GM21526 (cell line): Measurements from ENCODE around the gene SAG.
A peak's percentile ranks its signal among the peaks of the same experiment; 100 is the strongest.

Experiments
- ATAC-seq: cut with Tn5 transposase; IDR thresholded peaks from one replicate; pipeline ENCODE4 v1.9.1; 2021; ENCODE audit warnings: moderate library complexity; ENCODE audit not compliant: unreplicated experiment, low FRiP score

SAG gene

DNA sequence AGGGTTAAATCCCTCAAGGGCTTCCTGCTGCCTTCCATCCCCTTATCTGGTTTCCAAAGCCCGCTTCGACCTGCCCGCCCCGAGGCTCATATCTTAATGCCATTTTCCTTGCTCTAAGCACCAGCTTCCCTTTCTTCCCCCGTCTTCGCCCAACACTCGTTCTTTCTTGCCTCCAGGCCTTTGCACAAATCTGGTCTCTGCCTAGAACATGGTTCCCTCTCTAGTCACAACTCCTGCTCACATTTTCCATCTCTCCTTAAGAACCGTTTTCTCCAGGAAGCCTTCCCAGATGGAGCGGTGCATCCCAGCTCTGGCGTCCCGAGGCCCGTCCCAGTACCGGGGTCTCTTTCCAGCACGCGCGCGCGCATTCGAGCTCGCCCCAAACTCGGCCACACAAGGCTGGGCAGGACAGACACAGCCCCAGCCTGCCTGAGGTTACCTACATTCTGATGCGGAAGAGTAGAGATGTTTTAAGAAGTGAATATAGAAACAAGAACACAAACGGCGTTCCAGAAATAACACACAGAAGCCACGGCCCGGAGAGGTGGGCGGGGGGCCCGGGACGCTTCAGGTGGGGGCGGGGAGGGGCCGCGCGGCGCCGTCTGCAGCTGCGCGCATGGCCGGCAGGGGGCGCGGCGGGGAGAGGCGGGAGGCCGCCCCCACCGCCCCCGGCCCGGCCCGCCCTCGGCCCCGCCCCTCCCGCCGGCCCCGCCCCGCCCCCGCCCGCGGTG, 46.3 kb downstream of the SAG start, which contains the start of gene DGKD:
DGKD (plus strand) TSS at position 726 of the 731 bp plus-strand sequence. CDS start 25 bp downstream, outside the sequence.
- ATAC-seq, result peak; percentile 44

DNA sequence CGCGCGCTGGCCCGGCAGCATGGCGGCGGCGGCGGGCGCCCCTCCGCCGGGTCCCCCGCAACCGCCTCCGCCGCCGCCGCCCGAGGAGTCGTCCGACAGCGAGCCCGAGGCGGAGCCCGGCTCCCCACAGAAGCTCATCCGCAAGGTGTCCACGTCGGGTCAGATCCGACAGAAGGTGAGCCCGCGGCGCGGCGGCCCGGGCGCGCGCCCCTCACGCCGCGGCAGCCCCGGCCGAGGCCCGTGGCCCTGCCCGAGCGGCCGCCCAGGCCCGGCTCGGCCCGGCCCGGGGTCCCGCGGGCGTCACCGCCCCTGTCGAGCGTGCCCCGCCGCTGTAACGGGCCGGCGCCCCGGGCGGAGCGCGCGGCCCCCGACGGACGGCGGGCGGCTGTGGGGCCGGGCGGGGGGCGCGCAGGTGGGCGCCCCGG, 46.9 kb downstream of the SAG start:
- ATAC-seq, result peak; percentile 25

DNA sequence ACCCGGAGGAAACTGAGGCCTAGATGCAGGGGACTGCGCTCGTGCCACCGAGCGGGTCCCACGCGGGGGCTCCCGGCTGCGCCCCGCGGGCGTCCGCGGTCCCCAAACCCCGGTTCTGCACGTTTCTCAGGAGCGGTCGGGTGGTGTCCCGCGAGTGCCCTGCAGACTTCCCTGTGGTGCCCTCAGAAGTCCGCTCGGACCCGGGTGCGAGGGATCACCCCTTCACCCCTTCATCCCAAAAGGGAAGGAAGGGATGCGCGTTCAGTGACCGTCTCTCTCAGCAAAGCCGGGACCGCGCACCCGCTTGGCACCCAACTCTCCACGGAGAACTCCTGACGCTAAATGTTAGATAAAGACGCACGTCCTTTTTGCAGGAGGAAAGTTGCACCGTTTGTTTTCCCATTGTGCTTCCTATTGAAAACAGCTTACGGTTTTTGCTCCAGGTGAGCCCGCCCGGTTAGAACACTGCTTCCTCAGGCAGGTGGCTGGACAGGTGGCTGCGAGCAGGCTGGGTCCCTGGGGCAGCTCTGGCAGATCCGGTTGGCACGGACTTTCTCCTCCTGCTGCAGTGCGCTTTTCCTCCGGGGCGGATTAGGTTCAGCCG, 47.5 kb downstream of the SAG start:
- ATAC-seq, result peak; percentile 2

DNA sequence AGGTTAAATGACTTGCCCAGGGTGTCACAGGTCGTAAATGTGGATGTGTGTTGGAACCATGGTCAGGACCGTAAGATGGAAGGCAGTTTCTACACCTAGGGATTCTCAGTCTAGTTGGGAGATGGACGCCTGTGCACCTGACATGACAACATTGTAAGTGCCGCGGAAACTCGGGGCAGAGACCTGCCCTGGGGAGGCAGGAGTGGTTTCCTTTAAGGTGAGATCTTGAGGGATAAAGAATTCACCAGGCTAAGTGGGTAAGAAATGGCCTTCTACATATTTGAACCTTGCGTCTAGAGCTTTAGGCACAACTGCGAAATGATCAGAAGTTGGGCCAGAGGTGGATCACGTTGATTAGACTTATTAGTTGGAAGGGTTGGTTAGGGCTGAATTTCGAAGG, 48.3 kb downstream of the SAG start:
- ATAC-seq, result no peak

DNA sequence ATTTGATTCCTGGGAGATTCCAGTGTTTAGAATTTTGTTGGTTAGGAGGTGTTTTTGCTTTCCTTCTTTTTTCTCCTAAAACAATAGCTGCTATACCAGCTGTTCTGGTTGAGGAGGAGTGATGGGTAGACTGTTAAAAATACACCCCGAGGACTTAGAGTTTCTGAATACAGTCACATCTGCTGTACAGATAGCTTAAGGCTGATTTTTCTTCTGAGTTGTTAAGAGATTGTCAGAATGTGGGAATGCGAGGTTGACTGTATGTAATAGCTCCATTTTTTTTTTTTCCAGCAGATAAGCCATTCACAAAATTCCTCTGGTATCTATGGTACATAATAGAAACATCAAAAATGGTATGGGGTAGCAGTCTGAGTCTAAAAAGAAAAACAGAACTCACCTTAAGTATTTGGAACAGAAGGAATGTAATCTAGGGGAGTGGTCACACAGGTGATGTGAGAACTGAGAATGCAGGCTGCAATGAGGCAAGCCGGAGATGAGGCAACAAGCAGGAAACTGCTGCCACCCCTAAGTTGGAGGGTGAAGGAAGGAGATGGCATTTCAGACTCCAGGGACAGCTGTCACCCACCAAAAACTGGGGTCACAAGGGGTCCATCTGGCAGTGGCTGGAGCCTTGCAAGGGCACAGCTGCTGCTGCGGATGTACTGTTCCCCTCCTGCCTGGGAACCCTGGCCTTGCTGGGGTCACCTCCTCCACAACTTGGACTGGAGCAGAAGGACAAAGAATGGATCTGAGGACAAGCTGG, 49.1 kb downstream of the SAG start:
- no peak for ATAC-seq

DNA sequence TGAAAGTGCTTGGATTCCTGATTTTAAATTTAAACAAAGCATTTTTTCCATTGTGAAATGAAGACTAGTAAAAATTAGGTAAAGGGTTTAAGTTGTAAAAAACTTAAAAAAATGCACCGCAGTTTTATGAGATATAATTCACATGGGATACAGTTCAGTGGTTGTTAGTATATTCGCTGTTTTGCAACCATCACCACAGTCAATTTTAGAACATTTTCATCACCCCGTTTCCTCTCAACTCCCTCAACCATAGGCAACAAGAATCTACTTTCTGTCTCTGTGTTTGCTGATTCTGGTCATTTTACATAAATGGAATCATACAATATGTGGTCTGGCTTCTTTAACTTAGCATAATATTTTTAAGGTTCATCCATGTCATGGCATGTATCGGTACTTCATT, 50.7 kb downstream of the SAG start:
- ATAC-seq, result no peak

DNA sequence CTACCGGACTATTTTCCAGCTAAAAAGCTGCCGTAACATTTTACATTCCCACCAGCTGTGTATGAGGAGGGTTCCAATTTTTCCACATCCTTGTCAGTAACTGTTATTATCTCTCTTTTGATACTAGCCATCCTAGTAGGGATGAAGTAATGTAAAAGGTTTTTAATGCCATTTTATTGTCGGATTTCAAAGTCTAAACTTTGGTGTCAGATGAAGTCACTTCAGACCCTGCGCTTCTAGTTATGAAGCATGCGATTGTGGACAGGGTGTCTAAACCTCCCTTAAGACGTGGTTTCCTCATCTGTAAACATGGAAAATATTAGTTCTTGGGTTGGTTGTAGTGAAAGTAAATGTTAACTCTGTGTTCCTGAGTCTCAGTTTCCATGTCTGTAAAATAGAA, 51.3 kb downstream of the SAG start:
- no peak for ATAC-seq

DNA sequence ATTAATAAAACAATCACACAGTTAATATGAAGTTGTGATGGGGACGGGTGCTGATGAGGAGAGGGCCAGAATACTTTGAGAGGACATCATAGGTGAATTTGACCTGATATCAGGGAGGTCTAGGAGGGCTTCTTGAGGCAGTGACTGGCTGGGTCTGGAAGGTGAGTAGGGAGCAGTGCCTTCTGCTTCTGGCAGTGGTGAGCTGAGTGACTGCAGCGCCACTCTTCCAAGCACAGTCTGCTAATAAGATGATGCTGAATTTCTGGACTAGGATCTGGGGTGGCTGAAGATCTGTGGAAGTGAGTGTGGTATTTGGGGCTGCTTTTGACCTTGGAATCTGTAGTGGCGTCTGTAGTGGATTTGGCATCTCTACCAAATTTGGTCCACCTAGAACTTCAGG, 52.2 kb downstream of the SAG start:
- ATAC-seq, result no peak

DNA sequence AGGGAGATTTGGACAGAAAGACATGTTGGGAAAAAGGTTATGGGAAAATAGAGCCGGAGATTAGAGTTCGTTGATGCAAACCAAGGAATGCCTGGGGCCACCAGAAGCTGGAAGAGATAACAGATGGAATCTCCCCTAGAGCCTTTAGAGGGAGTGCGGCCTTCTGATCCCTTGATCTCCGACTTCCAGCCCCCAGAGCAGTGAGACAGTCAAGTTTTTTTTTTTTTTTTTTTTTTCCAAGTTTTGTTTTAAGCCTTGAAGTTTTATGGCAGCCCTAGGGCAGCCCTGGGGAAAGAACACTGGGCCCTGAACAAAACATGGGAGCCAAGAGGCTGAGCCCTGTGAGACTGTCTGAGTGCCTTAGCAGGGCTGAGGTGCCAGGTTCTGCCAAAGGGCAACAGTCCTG, 53.2 kb downstream of the SAG start:
- no peak for ATAC-seq

DNA sequence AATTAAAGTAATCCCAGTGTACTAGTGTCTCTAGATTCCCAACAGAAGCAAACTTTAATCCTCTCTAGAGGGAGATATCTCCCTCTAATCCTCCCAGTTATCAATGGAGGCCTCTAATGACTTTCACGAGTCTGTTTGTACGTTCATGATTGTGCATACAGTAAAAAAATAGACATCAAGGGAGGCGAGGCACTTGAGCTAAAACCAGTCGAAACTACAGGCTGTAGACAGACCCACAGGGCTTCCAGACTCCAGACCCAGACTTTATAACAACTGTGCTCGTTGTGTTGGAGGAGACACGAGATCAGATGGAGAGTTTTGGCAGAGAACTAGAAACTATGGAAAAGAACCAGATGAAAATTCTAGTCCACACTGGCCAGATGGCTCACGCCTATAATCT, 53.7 kb downstream of the SAG start:
- no peak for ATAC-seq

DNA sequence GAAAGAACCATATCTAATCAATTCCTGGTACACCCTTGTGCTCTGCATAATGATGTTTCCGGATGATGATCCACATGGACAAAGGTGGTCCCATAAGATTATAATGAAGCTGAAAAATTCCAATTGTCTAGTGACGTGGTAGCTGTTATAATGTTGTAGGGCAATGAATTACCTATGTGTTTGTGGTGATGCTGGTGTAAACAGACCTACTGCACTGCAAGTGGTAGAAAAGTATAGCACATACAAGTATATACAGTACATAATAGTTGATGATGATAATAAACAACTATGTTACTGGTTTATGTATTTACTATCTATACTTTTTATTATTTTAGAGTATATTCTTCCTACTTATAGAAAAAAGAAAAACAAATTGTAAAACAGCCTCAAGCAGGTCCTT, 55.1 kb downstream of the SAG start:
- ATAC-seq, result no peak

DNA sequence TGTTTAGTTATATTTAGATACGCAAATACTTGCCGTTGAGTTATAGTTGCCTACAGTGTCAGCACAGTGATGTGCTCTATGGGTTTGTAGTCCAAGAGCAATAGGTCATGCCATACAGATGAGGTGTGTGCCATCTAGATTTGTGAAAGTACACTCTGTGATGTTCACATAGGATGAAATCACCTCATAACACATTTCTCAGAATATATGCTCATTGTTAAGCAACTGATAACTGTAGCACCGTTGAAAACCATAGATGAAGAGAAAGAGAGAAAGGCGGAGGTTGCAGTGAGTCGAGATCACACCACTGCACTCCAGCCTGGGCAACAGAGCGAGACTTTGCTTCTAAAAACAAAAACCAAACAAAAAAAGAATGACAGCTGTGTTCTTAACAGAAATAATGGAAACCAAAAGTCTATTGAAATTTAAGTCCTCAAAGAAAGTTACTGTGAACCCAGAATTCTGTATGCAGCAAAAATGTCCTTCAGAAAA, 56.2 kb downstream of the SAG start:
- peak; percentile 58 for ATAC-seq

DNA sequence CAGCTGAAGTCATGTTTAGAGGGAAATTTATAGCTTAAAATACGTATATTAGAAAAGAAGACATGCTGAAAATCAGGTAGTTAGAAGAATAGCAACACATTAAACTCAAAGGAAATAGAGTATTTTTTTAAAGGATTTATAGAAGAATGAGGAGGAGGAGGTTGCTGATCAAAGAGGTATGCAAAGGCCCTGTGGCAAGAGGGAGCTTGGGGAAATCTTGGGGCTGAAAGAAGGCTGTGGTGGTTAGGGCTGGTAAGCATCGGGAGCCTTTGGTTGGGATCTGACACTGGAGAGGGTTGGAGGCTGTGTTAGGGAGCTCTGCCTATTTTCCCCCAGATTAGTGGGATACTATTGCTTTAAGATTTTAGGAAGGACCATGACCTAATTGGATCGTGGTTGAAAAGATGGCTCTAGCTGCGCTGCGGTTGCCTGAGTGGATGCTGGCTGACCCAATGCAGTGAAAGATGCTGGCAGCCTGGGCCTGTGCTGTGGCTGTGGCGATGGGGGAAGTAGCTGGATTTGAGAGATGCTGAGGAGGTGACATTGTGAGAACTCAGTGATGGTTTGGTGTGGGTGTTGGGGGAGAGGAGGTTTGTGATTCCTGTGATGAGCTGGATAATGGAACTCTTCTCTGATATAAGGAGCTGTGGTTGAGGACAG, 58.4 kb downstream of the SAG start:
- no peak for ATAC-seq

DNA sequence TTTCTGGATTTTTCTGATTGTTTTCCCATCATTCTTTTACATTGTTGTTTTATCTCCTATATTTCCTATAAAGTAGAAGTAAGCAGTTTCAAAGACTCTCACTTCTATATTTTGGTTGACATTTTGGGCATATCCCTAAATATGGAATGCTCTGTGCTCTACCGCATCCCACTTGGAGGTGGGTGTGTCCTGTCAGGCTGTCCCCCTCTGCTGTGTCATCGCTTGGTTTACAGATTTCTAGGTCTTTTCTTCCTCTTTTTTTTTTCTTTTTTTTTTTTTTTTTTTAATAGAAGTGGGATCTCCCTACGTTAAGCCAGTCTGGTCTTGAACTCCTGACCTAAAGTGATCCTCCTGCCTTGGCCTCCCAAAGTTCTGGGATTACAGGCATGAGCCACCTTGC, 60.0 kb downstream of the SAG start:
- no peak for ATAC-seq

DNA sequence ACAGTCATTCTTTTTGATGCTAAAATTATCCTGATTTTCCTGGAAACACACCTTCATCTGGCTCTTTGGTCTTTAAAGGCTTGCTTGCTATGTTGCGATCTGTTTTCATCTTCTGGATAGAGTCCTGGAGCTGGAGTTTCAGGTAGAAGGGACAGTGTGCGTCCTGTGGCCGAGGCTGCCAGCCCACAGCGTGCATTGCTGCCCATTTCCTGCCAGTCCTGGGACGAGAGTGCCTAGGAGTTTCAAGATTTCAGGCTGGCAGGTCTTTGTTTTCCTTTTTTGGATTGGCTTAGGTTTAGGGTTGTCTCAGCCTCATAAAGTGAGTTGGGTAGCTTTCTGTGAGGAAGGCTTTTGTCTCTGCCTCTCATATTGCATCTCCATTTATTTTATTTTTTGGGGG, 61.1 kb downstream of the SAG start:
- ATAC-seq, result no peak

DNA sequence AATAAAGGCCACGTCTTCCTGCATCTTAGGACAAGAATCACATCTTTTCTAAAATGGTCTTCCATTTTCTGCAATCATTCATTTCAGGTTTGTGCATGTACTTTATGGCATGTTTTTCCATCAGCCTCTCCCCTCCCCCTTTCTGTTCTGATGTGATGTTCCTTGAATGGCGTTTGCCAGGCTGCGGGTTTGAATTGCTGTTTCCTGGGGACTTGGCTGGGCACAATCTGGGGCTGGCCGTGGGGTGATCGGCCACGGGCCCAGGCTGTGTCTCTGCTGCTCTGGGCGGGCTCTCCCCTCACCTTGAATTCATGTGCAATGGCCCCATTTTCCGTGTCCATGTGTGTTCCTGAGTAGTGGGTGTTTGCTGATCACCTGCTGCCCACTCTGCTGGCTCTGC, 61.8 kb downstream of the SAG start:
- no peak for ATAC-seq

DNA sequence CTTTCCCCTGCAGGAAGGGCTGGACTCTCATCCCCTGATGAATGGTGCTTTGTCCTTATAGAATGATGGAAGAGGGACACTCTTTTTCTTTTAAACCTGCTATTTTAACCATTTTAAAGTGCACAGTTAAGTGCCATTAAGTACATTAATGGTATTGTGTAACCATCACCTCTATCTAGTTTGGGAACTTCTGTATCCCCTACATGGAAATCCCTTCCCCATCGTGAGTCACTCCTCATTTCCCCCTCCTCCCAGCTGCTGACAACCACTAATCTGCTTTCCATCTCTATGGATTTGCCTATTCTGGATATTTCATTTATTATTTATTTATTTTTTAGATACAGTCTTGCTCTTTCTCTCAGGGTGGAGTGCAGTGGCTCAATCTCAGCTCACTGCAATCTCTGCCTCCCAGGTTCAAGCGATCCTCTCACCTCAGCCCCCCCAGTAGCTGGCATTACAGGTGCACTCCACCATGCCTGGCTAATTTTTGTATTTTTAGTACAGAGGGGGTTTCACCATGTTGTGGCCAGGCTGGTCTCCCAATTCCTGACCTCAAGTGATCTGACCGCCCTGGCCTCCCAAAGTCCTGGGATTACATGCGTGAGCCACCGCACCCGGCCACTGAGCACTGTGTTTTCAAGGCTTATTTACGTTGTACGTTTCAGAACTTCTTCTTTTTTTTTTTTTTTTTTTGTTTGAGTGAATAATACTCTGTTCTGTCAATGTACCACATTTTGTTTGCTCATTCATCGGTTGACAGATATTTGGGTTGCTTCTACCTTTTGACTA, 62.5 kb downstream of the SAG start:
- no peak for ATAC-seq

DNA sequence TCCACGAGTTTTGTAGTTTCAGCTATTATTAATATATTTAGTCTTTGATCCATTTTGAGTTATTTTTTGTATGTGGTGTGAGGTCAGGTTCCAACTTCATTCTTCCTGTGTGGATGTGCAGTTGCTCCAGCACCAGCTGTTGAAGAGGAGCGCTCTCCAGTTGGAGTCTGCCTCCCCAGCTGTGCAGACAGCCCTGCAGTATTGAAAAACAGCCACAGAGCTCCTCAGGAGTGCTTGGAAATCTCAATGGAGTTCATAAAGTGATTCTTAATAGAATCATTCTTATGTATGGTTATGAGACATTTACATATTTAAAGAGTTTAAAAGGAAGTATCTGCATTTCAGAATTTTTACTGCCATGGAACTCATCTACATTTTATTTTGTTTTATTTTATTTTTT, 64.0 kb downstream of the SAG start:
- no peak for ATAC-seq

DNA sequence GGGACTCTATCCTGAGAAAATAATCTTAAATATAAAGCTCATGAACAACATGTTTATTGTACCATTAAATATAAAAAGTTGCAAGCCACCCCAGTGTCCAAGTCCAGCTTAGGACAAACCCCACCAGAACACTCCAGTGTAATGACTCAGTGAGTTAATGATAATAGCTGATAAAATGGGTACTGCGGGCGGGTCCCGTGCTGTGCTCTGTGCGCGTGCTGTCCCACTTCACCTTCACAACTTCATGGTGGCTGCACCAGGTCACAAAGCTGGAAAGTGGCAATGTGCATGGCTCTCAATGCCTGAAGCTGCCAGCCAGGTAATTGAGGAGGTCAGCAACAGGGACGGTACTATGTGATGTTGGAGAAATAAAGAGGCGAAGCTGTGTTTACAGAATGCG, 65.2 kb downstream of the SAG start:
- no peak for ATAC-seq

DNA sequence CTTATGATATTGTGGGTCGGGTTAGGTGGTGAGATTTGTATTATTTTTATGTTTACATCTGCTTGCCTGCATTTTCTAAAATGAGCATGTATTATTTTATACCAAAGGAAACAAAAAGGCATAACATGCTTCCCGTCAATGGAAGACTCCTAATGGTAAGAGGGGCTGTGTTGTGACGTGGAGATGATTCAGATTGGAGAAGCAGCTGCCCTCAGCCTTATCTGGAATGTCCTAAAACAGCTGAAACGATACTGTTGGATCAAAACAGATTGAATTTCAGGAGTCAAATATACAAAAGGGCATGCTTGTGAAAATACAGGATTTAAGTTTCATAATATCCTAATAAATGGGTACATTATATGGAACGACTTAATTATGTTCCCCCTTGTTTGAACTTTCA, 65.7 kb downstream of the SAG start:
- no peak for ATAC-seq
